Fibroblast of peridontal ligament (primary cell): ENCODE results near the gene SPG7.
"Not testable (repeated sequence)": the region's sequence is repeated elsewhere in the genome, so short reads cannot be mapped to it uniquely, and the experiment has no call there.

ENCODE experiments used
- DNase-seq: peaks from one replicate; pipeline ENCODE4 v3.0.0-alpha.2; 2010; ENCODE audit errors: extremely low read depth

SPG7 gene

DNA sequence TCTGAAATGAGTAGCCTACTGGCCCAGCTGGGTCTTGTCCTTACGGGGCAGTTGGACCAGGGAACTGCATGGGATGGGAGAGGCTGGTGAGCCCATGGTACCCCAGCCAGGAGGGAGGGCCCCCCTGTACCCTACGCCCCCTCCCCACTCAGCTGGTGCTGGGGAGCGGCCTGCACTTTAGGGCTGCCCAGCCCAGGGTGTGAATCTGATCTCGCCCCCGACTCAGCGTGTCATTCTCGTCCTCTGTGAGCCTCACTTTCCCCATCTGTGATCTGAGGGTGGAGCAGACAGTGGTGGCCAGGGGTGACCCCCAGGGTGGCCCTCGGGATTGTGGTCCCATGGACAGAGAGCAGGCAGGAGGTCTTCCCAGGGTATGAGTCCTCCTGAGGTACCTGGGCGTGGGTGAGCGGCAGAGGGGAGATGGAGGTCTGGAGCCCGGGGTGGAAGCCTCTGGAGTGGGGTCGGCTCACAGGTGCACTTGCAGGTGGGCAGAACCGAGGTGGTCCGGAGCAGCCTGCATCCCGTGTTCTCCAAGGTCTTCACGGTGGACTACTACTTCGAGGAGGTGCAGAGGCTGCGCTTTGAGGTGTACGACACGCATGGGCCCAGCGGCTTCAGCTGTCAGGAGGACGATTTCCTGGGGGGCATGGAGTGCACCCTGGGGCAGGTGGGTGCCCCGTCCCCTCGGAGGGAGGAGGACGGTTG, 69.0 kb downstream of the SPG7 start:
- no peak for DNase-seq

DNA sequence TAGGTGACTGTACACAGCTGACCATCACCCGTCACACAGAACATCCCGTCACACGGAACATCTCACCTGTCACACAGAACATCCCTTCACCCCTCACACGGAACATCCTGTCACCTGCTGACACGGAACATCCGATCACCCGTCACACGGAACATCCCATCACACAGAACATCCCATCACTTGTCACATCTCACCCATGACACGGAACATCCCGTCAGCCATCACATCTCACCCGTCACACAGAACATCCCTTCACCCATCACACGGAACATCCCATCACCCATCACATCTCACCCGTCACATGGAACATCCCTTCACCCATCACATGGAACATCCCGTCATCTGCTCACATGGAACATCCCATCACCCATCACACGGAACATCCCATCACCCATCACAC, 71.1 kb downstream of the SPG7 start:
- no peak for DNase-seq

- DNase-seq, result peak; percentile 98
Observed at GRCh38 chr16:89581045-89581695, 73.0 kb downstream of the SPG7 start.

GRCh38 chr16:89581861-89582563, 73.8 kb downstream of the SPG7 start:
- peak; percentile 80 for DNase-seq

DNA sequence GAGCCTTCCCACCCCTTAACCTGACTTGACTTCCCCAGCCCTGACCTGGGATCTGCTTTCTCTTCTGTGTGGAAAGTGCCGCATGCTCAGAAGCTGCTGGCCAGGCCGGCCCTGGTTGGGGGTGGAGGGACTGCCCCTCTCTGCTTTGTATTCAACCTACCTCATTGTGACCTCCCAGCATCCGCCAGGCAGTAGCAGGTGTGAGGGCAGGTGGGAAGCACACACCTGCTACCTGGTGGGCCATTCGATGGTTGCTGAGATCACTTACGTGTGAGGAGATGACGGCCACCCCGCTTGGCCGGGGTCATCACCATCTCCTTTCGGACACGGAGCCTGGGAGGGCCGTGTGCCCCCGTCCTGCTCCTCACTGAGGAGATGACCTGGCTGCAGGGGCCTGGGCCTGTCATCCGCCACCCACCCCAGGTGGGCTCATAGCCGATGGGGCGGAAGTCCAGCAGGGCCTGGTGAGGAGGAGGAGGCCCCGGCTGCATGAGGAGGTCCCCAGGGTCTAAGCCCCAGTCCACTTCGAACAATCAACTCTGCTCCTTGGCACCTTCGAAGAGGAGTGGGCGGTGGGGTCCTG, 74.5 kb downstream of the SPG7 start:
- DNase-seq, result no peak

DNA sequence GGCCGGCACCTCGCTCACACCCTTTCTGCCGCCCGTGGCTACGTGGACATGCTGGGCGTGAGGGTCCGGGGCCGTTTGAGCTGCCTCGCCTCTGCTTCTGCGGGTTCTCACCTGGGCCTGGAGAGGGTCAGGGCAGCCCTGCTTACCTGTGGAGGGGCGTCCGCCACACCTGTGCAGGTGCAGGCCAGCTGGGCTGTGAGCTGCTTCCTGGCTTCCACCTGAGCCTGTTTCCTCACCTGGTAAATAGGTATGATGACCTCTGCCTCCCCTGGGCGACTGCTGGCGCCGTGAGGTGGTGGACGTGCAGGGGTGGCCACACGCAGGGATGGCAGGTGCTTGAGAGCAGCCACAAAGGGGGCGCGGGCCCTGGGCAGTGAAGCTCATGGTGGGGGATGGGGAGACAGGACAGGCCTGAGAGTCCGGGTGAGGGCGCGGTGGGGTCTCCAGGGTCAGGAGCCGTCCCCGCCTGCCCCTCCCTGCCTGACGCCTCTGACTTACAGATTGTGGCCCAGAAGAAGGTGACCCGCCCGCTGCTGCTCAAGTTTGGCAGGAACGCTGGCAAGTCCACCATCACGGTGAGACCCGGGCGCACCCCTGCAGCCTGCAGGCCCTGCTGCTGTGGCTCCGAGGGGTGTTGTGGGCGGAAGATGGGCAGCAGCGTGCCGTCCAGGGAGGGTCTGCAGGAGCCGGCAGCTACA, 75.1 kb downstream of the SPG7 start:
- DNase-seq, result no peak

GRCh38 chr16:89583895-89584644, 75.9 kb downstream of the SPG7 start:
- no peak for DNase-seq

DNA sequence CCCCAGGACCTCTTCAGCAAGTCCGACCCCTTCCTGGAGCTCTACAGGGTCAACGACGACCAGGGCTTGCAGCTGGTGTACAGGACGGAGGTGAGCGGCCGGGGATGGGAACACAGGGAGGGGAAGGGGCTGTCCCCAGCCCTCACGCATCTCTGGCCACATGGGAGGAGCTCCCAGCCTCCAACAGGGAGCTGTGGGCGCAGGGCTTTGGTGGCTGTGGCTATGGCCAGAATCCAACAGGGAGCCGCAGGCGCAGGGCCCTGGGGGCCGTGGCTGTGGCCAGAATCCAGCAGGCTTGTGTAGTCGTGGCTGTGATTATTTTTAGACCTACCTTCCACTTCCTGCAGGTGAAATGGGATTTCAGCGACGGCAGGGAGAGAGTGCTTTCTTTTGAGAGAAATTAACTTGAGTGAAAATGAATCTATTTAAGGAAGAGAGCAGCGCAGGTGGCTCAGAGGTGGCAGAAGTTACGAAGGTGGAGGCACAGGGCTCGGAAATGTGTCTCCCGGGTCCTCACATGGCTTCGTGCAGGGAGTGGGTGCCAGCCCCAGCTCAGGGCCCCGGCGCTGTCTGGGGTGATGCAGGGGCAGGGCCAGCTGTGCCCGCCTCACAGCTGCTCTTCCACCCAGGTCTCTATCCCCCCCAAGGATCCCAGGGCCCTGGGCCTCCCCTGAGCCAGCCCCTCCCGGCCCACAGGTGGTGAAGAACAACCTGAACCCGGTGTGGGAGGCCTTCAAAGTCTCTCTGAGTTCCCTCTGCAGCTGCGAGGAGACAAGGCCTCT, 76.8 kb downstream of the SPG7 start:
- DNase-seq, result no peak

DNA sequence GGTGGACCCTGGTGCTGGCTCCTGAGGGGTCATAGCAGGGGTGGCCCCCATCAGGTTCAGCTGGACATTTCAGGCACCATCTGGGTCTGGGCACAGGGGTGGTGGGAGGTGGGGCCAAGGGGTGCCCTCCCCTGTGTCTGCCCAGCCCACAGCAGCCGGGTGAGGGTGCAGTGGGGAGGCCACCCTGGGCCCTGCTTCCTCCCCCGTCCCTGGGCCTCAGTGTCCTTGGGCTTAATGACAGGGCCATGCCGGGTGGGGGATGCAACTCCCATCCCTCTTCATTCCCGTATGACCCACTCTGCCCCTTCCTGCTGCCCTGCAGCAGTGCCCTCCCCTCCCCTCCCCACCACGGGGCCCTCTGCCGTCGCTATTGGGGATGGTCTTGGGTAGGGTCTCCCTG, 78.0 kb downstream of the SPG7 start:
- no peak for DNase-seq

DNA sequence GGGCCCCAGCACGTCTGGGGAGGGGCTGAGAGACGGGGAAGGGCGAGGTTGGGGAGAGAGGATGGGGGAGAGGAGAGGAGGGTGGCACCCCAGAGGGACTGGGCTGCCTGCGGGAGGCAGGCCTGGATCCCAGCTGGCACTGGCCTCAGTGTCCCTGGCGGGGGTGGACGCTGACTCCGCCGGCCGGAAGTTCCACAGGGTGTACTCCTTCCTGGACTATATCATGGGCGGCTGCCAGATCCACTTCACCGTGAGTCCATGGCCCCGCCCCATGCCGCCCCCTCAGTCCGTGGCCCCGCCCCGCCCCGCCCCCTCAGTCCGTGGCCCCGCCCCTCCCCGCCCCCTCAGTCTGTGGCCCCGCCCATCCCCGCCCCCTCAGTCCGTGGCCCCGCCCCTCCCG, 78.7 kb downstream of the SPG7 start:
- no peak for DNase-seq

GRCh38 chr16:89587676-89588075, 79.5 kb downstream of the SPG7 start:
- DNase-seq, result not testable (repeated sequence)

- DNase-seq, result no peak
Observed at GRCh38 chr16:89588413-89589109, 80.4 kb downstream of the SPG7 start.

DNA sequence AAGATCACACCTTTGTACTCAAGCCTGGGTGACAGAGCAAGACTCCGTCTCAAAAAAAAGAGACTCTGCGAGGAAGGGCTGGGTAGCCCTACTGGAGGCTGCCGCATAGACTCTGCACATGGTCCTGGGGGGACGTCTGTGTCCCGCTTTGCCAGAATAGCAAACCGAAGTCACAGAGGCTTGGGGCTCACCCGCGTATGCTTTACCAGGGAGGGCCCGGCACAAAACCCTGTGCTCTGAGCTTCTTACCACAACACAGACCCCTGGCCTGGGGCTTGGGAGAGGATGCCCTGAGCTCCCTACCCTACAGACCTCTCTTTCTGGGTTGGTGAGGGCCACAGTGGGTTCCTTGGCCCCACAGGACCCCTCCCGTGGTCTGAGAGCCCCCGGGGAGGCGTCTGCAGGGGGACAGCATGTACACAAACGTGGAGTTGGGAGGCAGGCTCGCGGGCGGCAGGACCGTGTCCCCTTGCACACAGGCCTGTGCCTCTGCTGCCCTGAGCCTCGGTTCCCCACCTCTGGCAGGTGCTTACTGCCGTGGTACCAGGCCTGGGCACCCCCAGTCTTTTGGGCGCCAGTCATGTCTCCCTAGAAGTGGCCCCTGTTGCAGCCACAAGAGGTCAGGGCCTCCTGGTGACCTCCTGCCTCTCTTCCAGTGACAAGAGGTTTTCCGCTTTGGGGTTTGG, 81.2 kb downstream of the SPG7 start:
- no peak for DNase-seq

DNA sequence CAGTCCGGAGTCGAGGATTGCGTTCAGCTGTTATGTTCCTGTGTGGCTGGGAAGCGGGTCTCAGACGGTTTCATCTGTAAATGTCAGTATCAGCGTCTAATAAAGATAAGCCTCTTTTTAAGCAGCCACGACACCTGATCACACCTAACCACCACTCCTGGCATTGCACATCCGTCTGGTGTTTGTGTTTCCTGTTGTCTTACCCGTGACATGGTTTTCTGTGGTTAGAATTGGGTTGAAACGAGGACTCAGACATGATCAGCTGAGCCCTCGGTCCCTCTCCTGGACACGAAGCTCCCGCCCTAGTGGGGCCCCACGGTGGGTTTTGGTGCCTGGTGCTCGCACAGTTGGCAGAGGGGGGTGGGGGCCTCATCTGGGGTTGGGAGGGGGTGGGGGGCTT, 85.6 kb downstream of the SPG7 start:
- no peak for DNase-seq

- no peak for DNase-seq
Observed at GRCh38 chr16:89595330-89596060, 87.3 kb downstream of the SPG7 start.

DNA sequence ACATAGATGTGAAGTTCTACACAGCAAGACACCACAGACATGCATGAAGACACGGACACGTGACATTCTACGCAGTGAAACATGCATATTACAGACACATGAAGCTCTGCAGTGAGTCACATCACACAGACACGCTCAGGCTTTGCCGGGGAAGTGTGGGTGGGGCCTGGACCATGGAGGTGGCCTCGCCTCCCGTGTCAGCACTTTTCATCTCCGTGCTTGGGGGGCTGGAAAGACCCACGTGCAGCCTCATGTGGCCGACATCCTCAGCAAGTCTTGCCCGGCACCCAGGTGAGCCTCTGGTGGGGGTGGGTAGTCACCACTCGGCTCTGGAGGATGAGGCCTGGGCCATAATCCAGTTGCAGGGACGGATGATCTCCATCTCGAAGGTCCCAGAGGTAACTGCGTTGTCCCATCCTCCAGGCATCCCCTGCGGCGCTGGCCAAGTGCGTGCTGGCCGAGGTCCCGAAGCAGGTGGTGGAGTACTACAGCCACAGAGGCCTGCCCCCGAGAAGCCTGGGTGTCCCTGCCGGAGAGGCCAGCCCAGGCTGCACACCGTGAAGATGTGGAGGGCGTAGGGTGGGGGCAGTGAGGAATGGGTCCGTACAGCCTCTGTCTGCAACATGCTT, 88.0 kb downstream of the SPG7 start:
- no peak for DNase-seq

- DNase-seq, result no peak
Observed at GRCh38 chr16:89596957-89597649, 88.9 kb downstream of the SPG7 start.

DNA sequence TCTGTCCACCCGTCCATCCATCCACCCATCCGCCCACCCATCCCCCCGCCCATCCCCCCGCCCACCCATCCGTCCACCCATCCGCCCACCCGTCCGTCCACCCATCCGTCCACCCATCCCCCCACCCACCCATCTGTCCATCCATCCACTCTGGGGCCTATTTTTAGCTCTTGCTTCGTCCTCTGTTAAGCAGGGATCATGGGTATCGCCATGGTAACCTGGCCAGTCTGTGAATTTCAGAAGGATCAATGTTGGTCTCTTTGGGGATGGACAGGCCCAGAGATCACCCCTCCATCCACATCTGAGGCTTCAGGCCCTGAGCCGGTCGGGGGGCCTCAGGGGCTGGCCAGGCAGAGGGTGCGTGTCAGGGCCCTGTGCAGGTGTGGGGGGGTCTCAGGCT, 90.0 kb downstream of the SPG7 start:
- peak; percentile 52 for DNase-seq
